H9 (cell line): ENCODE data around the gene NLRX1. TPM values are rescaled to one million over a fixed set of nuclear protein-coding genes. Genes with fewer than 3 reads are reported as not detected.

ENCODE experiments used
- DNase-seq: peaks from one replicate; pipeline ENCODE4 v3.0.0-alpha.2; 2017
- H2AFZ ChIP-seq: one replicate; pipeline ENCODE4 v1.6.1; 2013; ENCODE audit warnings: mild to moderate bottlenecking, low read length, control low read depth, moderate library complexity
- H2AK5ac ChIP-seq: 2 replicates; pipeline ENCODE4 v1.6.1; 2013; ENCODE audit warnings: low read length, control low read depth, mixed read lengths; ENCODE audit not compliant: insufficient read length
- H2BK120ac ChIP-seq: one replicate; pipeline ENCODE4 v1.6.1; 2013; ENCODE audit warnings: low read depth, mild to moderate bottlenecking, low read length, control low read depth, inconsistent platforms; ENCODE audit not compliant: poor library complexity, severe bottlenecking
- H2BK12ac ChIP-seq: 2 replicates; pipeline ENCODE4 v1.6.1; 2013; ENCODE audit warnings: low read length, control low read depth, mixed read lengths, low read depth; ENCODE audit not compliant: insufficient read length
- H2BK15ac ChIP-seq: 2 replicates; pipeline ENCODE4 v1.6.1; 2013; ENCODE audit warnings: low read depth, low read length, control low read depth
- H2BK20ac ChIP-seq: one replicate; pipeline ENCODE4 v1.6.1; 2013; ENCODE audit warnings: low read depth, mild to moderate bottlenecking, low read length, control low read depth, inconsistent platforms; ENCODE audit not compliant: poor library complexity, severe bottlenecking
- H2BK5ac ChIP-seq: 2 replicates; pipeline ENCODE4 v1.6.1; 2013; ENCODE audit warnings: low read length, control low read depth, mixed read lengths; ENCODE audit not compliant: insufficient read length
- H3K14ac ChIP-seq: 2 replicates; pipeline ENCODE4 v1.6.1; 2013; ENCODE audit warnings: low read length, control low read depth; ENCODE audit not compliant: insufficient read depth
- H3K18ac ChIP-seq: 2 replicates; pipeline ENCODE4 v1.6.1; 2013; ENCODE audit warnings: low read depth, mild to moderate bottlenecking, mixed read lengths, low read length, control low read depth; ENCODE audit not compliant: insufficient read length
- H3K23ac ChIP-seq: 2 replicates; pipeline ENCODE4 v1.6.1; 2013; ENCODE audit warnings: low read length, control low read depth, mixed read lengths, low read depth; ENCODE audit not compliant: insufficient read length
- H3K23me2 ChIP-seq: 2 replicates; pipeline ENCODE4 v1.6.1; 2013; ENCODE audit warnings: low read depth, mild to moderate bottlenecking, mixed read lengths, low read length, control low read depth; ENCODE audit not compliant: insufficient read length, poor library complexity, severe bottlenecking
- H3K27ac ChIP-seq: 2 replicates; pipeline ENCODE4 v1.5.1; 2013; ENCODE audit warnings: low read length, control low read depth, mixed read lengths, low read depth; ENCODE audit not compliant: insufficient read length
- H3K27me3 ChIP-seq: 2 replicates; pipeline ENCODE4 v1.6.1; 2013; ENCODE audit warnings: low read length, control low read depth, inconsistent platforms; ENCODE audit not compliant: insufficient read depth
- H3K4ac ChIP-seq: 2 replicates; pipeline ENCODE4 v1.6.1; 2013; ENCODE audit warnings: low read depth, mild to moderate bottlenecking, control low read depth, inconsistent platforms, low read length, moderate library complexity
- H3K4me1 ChIP-seq: 2 replicates; pipeline ENCODE4 v1.6.1; 2013; ENCODE audit warnings: low read length, control low read depth, inconsistent platforms; ENCODE audit not compliant: insufficient read depth
- H3K4me2 ChIP-seq: 2 replicates; pipeline ENCODE4 v1.6.1; 2013; ENCODE audit warnings: low read length, control low read depth, mixed read lengths; ENCODE audit not compliant: insufficient read length, insufficient read depth
- H3K56ac ChIP-seq: 2 replicates; pipeline ENCODE4 v1.6.1; 2013; ENCODE audit warnings: low read depth, mild to moderate bottlenecking, mixed read lengths, low read length, control low read depth; ENCODE audit not compliant: insufficient read length
- H3K79me1 ChIP-seq: 2 replicates; pipeline ENCODE4 v1.6.1; 2013; ENCODE audit warnings: low read depth, mild to moderate bottlenecking, moderate library complexity, low read length, control low read depth, inconsistent platforms; ENCODE audit not compliant: insufficient read depth, poor library complexity, severe bottlenecking
- H3K79me2 ChIP-seq: 2 replicates; pipeline ENCODE4 v1.6.1; 2013; ENCODE audit warnings: low read length, control low read depth, inconsistent platforms; ENCODE audit not compliant: insufficient read depth
- H3K9ac ChIP-seq: 2 replicates; pipeline ENCODE4 v1.6.1; 2013; ENCODE audit warnings: low read length, control low read depth, mixed read lengths; ENCODE audit not compliant: insufficient read length; ENCODE audit errors: extremely low read depth
- H3K9me3 ChIP-seq: one replicate; pipeline ENCODE4 v1.6.1; 2013; ENCODE audit warnings: low read depth, low read length, inconsistent platforms; ENCODE audit not compliant: control insufficient read depth
- H3T11ph ChIP-seq: one replicate; pipeline ENCODE4 v1.6.1; 2013; ENCODE audit warnings: mild to moderate bottlenecking, low read length, control low read depth, inconsistent platforms
- H4K20me1 ChIP-seq: one replicate; pipeline ENCODE4 v1.6.1; 2013; ENCODE audit not compliant: control insufficient read depth, insufficient read length, insufficient read depth
- H4K5ac ChIP-seq: 2 replicates; pipeline ENCODE4 v1.6.1; 2013; ENCODE audit warnings: low read depth, mild to moderate bottlenecking, mixed read lengths, low read length, control low read depth; ENCODE audit not compliant: insufficient read length
- H4K8ac ChIP-seq: replicated peaks from 2 replicates; pipeline ENCODE4 v1.6.1; 2013; ENCODE audit warnings: low read length, control low read depth, mixed read lengths, low read depth; ENCODE audit not compliant: insufficient read length
- H4K91ac ChIP-seq: 2 replicates; pipeline ENCODE4 v1.6.1; 2013; ENCODE audit warnings: low read depth, mild to moderate bottlenecking, moderate library complexity, mixed read lengths, low read length, control low read depth; ENCODE audit not compliant: insufficient read length
- H3K27ac Mint-ChIP-seq, 3 experiments: 2 replicates in 2 of 3; 3 replicates in 1 of 3; pipeline ENCODE4 v1.8.0; 2020 to 2021; ENCODE audit warnings: mixed read lengths in 3 of 3, mild to moderate bottlenecking in 1 of 3, moderate library complexity in 1 of 3
- H3K27me3 Mint-ChIP-seq: 2 replicates; pipeline ENCODE4 v1.8.0; 2021; ENCODE audit warnings: low read depth, mild to moderate bottlenecking, moderate library complexity, mixed read lengths
- H3K36me3 Mint-ChIP-seq, 3 experiments: 2 replicates in 2 of 3; 3 replicates in 1 of 3; pipeline ENCODE4 v1.8.0; 2020 to 2021; ENCODE audit warnings: low read depth in 3 of 3, mixed read lengths in 3 of 3; ENCODE audit not compliant: insufficient read depth in 1 of 3
- H3K4me1 Mint-ChIP-seq, 2 experiments: 2 replicates each; pipeline ENCODE4 v1.8.0; 2020; ENCODE audit warnings: mixed read lengths in 2 of 2
- H3K4me3 Mint-ChIP-seq, 2 experiments: 2 replicates in 1 of 2; 3 replicates in 1 of 2; pipeline ENCODE4 v1.8.0; 2020 to 2021; ENCODE audit warnings: mild to moderate bottlenecking in 2 of 2, mixed read lengths in 2 of 2, moderate library complexity in 1 of 2
- H3K9me3 Mint-ChIP-seq, 2 experiments: 2 replicates in 1 of 2; 3 replicates in 1 of 2; pipeline ENCODE4 v1.8.0; 2020; ENCODE audit warnings: mild to moderate bottlenecking in 2 of 2, mixed read lengths in 2 of 2, moderate library complexity in 1 of 2
- WGBS: extraction: QIAGEN DNeasy Blood & Tissue Kit; methylation state at CpG from one replicate; pipeline ENCODE4 v1.1.7; 2013; ENCODE audit warnings: missing lambda C conversion rate, low lambda C conversion rate, mixed read lengths; ENCODE audit not compliant: insufficient read length; ENCODE audit errors: extremely low coverage; 5-methylcytosine and 5-hydroxymethylcytosine counted together
- total RNA-seq: library from RNA; stranded (reverse); gene quantifications from 2 replicates; pipeline ENCODE4 v1.2.1, GENCODE V29; 2021
- TF ChIP-seq, protein P1 (sequence below): fragments of 200-600 bp; sonication (generic); conservative IDR thresholded peaks from 3 replicates; pipeline ENCODE4 v1.8.0; 2021; ENCODE audit warnings: antibody characterized with exemption, mild to moderate bottlenecking

NLRX1 gene
- total RNA-seq, 1 experiment from 2014 or later: 18.2 TPM

DNA sequence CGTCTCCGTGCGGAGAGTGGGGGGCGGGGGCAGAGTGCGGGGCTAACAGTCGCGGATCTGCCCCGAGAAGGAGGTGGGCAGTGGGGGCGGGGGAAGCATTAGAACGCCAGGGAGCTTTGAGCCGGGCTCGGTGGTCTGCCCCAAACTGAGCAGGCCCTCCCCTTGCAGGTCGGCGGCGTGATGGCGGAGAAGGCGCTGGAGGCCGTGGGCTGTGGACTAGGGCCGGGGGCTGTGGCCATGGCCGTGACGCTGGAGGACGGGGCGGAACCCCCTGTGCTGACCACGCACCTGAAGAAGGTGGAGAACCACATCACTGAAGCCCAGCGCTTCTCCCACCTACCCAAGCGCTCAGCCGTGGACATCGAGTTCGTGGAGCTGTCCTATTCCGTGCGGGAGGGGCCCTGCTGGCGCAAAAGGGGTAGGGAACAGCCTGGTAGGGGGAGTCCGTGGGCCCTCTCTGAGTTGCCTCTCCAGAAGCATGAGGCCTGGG is 18.7 kb upstream of the NLRX1 start:
- H4K5ac ChIP-seq: no peak overlapping the region
- H3K23ac ChIP-seq: no peak overlapping the region
- no peak overlapping the region for H2AK5ac ChIP-seq
- Mint-ChIP-seq H3K27me3 (peaks cover 82% of the 10 kb centered on the region), H3K36me3 (no peaks in the 10 kb centered on the region; a peak in 2 of 7 replicates), H3K27ac (no peak overlapping the region), H3K4me3 (peak overlapping the region; percentile 68 to 85), H3K9me3 (no peaks in the 10 kb centered on the region), H3K4me1 (peaks cover 21 to 33% of the 10 kb centered on the region in 2 experiments)
- peak overlapping the region; percentile 9 for H3K9ac ChIP-seq
- no peak overlapping the region for H3K18ac ChIP-seq
- H3K27me3 ChIP-seq: peaks cover 20% of the 10 kb centered on the region
- H3K79me1 ChIP-seq: no peaks in the 10 kb centered on the region
- no peak overlapping the region for H3K4ac ChIP-seq
- H2BK12ac ChIP-seq: no peak overlapping the region
- no peak overlapping the region; the same call in 1 of the 2 replicates for H3K14ac ChIP-seq
- DNase-seq: no peak
- peak overlapping the region; percentile 83 for H3K4me2 ChIP-seq
- peaks cover 16% of the 10 kb centered on the region for H3K23me2 ChIP-seq
- no peak overlapping the region for H2BK15ac ChIP-seq
- H3K27ac ChIP-seq: no peak overlapping the region
- H4K20me1 ChIP-seq: no peaks in the 10 kb centered on the region
- H3K56ac ChIP-seq: no peak overlapping the region
- H2BK5ac ChIP-seq: no peak overlapping the region
- H2BK120ac ChIP-seq: no peak overlapping the region
- no peaks in the 10 kb centered on the region for H3K79me2 ChIP-seq
- no peaks in the 10 kb centered on the region; the same call in 1 of the 2 replicates for H3K4me1 ChIP-seq
- H3T11ph ChIP-seq: no peak overlapping the region
- H4K91ac ChIP-seq: no peak overlapping the region
- H4K8ac ChIP-seq: no peak overlapping the region
- H2AFZ ChIP-seq: no peak overlapping the region
- no peak overlapping the region for H2BK20ac ChIP-seq
- no peaks in the 10 kb centered on the region for H3K9me3 ChIP-seq
- TF ChIP-seq, protein P1, sequence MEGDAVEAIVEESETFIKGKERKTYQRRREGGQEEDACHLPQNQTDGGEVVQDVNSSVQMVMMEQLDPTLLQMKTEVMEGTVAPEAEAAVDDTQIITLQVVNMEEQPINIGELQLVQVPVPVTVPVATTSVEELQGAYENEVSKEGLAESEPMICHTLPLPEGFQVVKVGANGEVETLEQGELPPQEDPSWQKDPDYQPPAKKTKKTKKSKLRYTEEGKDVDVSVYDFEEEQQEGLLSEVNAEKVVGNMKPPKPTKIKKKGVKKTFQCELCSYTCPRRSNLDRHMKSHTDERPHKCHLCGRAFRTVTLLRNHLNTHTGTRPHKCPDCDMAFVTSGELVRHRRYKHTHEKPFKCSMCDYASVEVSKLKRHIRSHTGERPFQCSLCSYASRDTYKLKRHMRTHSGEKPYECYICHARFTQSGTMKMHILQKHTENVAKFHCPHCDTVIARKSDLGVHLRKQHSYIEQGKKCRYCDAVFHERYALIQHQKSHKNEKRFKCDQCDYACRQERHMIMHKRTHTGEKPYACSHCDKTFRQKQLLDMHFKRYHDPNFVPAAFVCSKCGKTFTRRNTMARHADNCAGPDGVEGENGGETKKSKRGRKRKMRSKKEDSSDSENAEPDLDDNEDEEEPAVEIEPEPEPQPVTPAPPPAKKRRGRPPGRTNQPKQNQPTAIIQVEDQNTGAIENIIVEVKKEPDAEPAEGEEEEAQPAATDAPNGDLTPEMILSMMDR: no peak
- WGBS: no CpG with 5 or more reads among the region's 33 CpGs
